Non-pigmented ciliary epithelial cell (primary cell): Measurements from ENCODE around the gene FECH.

ENCODE experiments used
- DNase-seq: peaks from one replicate; pipeline ENCODE4 v3.0.0-alpha.2; 2010; ENCODE audit warnings: low read depth

Gene FECH

DNA sequence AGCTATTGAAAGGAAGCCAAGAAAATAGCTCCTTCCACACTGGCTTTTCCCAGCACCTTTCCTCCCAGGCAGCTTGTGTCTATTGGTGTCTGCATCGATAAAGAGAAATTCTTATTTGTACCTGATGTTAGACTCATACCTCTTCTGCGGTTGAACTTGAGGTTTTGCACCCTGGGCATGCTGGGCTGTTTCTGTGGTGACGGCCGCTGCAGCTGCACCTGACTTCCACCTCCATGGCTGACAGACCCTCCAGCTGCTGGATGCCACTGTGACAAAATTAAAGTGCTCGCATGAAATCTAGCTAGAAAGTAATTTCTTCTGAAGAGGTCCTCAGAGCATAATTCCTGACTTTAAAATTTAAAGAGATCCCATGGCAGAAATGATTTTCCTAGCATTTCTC is 6.6 kb downstream of the FECH start:
- no peak for DNase-seq

DNA sequence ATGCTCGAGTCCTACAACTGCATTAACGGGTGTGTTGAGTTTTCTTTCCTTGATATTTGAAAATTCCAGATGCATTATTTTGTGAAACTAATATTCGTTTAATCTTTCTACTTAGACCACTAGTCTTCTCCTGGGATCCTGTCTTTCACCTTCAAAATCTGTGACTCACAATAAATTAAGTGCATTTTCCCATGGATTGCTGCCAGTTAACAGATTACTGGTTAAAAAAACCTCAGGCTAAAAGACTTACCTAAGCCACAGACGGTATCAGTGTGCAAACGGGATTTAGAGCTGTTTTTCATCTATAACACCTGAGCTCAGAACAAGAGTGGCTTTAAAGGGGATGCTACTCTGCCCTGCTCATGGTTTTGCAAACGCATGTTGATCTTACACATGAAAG is 10.2 kb downstream of the FECH start:
- no peak for DNase-seq

DNA sequence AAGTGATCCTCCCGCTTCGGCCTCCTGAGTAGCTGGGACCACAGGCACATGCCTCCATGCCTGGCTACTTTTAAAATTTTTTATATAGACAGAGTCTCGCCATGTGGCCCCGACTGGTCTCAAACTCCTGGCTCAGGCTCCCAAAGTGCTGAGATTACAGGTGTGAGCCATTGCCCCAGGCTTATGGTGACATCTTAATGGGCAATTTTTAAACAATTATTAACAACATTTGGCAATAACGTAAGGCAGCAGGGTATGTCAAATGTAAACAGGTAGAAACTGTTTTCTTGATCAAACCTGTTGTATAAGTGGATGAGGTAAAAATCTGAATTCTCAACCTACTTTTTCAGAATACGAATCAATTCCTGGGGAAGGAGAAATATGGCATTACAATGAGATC is 11.0 kb downstream of the FECH start:
- no peak for DNase-seq

DNA sequence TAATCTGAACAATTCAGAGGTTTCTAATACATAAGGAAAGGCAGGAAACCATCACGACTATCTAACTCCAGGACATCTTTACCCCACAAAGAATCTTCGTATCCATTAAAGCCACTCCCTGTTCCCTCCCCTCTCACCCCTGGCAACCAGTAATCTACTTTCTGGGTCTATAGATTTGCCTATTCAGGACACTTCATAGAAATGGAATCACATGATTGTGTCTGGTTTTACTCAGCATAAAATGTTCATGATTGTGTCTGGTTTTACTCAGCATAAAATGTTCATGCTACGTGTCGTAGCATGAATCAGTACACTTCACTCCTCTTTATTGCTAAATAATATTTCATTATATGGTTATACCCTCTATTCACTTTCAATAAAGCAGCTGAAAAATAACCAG is 11.6 kb downstream of the FECH start:
- no peak for DNase-seq

DNA sequence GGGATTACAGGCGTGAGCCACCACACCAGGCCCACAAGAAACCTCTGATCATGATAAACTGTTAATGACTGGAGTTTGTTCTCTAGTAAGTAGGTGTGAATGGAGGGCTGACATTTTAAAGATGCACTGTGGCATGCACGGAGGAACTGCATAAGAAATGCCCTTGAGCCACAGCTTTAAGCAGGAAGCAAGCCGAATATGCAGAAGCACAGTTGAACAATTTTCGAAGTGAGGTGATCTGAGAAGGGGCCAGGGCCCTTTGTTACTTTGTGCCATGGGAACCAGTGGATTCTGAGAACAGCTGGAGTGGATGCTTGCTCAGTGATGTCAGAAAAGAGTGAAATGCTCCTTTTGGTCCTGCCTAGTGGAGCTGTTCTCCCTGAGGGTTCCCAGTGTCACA is 16.3 kb downstream of the FECH start:
- DNase-seq = no peak

DNA sequence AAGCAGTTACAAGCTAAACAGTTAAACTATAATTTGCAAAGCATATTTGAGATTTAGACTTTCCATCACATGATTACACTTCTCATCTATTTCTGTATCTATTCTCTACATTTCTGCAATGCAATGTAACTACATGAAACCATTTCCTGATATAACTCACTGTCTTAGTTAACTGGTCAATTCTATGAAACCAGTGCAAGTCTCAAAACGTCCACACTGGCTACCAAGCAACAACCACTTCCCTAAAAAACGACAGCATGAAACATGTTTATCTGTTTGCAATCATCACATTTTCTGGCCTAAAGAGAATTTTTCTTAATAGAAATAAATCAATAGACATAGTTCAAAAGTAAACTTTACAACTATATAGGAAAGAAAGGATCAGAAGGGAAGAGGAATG is 17.4 kb downstream of the FECH start:
- no peak for DNase-seq

DNA sequence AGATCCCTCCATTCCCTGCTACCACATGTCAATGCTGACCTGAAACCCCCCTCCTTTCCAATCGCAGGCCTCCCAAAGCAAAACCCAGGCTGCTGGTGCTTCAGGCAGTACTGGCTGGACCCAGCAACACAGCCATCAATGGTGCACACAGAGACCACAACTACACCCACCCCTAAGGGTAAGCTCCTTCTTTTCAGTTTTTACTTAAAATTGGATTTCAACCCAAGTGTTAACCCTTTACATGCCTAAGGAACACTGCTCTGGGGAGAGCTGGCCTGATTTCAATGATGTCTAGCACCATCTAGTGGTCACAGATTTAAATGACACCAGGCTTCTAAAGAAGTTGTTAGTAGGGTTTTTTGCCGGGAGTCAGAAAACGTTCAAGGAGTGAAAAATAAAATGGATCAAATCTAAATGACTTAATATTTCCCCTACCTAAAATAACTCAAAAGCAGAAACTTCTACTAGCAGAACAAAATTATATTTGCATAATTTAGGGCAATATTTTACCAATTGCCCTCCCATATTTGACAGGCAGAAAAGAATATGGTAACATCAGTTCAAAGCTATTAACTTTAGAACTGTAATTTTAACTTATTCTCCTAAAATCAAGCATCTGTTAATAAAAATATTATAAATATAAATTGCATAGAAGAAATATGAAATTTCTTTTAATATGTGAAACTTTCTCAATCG is 24.6 kb downstream of the FECH start:
- DNase-seq = no peak

DNA sequence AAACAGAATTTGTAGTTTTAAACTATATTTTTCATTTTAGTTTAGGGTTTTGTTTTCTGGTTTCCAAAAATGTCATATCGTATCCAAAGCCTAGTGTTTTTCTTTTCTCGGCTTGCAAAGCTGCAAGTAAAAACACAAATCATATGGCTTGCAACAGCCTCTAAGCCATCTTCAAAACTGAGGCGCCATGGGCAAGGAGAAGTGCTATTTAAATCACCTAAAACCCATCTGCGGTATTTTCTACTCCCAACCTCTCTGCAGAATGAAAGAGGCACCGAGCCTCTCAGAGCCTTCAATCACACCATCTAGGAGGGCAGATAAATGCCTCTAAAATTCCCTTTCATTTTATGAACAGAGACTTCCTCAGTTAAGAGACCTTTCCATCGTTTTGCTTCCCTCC is 25.2 kb downstream of the FECH start:
- DNase-seq = no peak

DNA sequence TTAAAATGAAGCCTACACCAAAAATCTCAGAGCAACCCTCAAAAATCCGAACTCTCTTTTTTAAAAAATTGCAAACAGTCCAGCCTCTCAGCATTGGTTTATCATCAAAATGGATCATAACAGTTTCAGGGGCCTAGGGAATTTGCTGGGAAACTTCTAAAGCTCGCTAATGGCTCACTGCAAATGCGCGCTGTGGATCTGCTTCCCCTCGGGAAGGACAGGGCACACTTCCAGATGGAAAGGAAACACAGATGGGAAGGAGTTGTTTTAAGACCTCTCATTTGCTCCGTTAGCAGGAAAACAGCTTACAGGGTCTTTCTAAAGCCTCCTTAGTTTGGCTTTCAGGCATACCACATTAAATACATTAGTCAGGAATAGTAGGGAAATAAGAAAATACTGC is 27.2 kb downstream of the FECH start:
- no peak for DNase-seq

DNA sequence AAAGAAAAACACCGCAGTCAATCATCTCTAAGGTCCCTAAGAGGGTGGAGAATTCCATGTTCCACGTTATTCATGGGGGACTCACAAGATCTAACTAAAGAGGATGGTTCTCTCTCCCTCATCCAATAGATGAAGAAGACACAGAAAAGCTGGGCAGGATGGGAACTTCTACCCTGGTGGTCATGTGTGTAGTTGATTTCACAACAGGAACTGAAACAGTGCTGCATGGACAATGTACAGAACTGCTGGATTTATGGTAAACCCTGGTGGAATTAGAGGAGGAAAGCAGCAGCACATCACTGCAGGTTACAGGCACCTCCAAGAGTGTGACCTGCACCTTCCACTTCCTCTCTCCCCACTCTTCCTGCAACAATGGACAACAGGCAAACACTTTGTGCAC is 31.4 kb downstream of the FECH start:
- DNase-seq = no peak

DNA sequence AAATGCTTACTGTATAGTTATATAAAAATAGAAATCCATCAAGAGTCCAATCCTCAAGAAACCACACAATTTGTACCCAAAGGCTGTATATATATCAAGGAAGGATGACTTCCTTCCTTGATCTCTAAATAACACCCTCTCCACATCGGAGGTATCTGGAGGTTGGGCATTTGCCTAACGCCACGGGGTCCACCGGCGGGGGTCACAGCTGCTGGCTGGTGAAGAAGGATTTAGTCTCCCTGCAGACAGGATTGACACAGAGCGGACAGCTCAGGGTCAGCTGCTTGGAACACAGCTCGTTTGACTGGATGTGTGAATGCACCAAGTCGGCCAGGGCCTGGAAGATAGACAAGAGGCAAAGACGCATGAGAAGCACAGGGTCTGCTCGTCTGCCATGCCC is 36.0 kb downstream of the FECH start:
- DNase-seq = no peak

DNA sequence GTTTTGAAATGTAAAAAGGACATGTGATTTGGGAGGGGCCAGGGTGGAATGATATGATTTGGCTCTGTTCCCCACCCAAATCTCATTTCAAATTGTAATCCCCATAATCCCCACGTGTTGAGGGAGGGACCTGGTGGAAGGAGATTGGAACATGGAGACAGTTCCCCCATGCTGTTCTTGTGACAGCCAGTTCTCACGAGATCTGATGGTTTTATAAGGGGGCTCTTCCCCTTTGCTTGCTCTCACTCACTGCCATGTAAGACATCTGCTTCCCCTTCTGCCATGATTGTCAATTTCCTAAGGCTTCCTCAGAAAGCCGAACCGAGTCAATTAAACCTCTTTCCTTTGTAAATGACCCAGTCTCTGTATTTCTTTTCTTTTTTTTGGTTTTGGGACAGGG is 39.2 kb downstream of the FECH start:
- no peak for DNase-seq

DNA sequence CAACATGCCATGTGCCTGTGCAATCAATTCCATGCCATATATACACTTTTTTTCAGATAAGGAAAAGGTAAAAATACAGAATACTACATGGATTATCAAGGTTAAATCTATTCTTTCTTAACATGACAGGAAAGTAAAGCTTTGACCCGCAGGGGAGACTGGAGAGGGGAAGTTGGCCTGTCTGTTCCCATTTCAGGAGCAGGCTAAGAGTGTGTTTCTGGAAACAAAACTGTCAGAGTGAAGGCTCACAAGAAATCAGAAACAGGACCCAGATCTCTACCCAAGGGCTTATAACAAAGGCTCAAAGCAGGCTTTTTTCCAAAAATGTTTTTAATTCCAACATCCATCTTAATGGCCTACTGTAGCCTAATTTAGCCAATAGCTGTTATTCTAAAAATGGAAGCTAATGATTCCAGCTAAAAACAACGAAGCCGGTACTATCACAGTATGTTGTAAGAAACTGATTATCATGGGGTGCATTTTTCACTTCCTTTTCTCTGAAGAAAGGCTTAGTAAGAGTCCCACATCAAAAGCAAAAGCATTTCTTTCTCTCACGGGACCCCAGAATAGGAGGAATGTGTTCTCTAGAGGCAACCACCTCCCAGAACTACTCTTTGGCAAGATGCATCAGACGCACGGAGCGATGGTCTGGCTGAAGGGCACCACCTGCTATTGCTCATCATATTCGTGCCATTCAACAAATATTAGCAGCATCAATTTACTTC is 41.4 kb downstream of the FECH start:
- no peak for DNase-seq

DNA sequence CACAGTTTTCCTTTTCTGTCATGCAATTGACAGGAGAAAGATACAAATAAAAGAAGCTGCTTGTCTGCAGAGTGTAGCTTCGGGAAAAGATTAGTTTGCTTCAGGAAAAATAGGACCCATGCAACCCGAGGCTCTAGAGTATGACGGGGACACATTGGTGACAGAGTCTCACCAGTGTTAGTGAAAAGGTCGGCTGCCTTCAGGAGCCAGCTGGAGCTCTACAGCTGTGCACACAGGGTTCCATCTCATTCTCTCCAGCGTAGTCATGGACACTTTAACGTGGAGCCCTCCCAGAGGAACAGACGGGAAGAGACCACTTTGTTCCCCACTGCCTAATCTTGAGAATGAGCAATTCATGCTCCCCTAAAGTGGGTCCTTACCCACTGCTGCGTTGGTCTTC is 42.9 kb downstream of the FECH start:
- DNase-seq = no peak

DNA sequence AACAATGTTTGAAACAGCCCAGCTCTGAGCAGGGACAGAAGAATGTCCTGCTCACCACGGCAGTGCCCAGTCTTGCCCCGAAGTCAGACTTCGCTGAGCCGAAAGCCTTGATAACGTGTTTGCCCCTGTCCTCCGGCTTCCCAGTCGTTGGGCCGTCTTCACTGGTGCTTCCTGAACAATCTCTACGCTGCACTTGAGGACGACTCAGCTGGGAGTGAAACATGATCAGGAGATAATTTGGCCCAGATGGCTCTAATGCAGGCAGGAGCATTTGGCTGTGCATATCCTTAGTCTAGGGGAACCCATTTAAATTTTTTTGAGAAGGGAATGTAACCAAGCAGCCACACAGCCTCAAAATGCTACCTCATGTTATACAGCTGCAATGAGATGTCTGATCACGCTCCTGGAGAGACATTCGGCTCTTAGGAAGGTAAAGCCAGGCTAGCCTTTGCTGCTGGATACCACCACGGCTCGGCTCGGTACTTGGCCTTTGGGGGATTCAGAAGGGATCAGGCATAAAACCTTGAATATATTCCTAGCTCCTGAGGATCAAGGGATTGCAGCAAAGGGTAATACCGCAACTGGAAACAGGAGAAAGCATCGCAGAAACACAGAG is 43.6 kb downstream of the FECH start:
- DNase-seq = no peak

DNA sequence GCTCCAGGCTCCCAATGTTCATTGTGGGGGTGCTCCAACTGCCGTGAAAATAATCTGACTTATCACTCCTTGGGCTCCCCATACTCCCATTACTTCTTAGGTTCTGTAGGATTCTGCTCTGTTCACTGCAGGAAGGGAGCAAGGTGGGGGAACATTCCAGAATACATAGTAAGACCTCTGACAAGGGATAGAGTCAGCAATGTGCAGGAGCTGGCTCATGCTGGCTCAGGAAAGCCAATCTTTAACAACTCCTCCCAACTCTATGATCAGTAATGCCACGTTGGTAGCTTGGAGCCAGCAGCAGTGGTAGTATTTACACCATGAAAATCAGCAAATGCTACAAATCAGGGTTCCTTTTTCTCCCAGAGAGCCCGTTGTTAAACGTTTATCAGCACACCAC is 44.4 kb downstream of the FECH start:
- DNase-seq = peak; percentile 24

DNA sequence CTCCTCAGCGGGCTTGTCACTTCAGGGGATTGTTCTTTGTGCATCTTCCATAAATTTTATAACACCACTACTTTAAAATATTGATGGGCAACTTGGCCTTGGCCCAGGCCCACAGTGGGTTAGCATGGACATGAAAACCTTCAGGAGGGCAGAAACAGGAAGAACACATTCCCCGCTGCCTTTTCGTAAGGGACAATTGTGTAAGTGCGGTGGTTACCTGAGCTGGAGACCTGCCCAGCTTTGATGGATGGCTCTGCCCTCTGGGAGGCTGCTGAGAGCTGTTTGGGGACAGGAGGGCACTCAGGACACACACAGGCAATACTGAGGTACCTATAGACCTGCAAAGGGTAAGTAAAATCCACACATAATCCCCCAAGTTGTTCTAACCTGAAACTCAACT is 46.8 kb downstream of the FECH start:
- DNase-seq = no peak

DNA sequence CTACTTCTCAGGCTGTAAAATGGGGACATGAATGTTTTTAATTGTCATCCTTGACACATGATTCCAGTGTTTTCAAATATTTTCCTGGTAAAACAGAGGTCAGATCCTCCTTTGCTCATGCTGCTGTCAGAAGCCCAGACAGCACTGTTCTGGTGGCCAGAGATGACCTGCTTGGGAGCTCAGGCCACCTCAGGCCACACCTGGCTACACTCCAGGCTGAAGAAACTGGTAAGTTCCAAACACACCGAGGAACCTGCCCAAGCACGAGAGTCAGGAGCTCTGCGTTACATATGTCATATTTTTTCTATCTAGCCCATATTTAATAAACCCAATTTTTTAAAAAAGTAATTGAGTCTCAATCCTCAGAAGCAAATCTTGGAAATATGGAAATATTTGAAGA is 47.9 kb downstream of the FECH start:
- DNase-seq = no peak

DNA sequence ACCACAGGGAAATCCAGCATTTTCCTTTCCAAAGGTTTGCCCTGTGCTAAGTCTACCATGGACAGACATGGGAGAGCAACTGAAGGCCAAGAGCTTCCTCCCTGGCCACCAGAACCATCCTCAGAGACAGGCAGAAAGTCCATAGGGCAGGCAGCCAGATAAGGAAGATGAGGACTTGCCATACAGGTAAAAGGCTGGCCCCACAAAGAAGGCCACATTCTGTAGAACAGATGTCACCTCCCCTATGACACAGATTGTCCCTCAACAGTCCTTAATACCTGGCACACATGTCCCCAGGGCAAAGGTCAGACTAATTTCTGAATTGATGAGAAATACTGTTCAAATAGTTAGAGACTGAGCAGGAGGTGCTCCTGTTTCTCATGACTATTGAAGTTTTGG is 52.0 kb downstream of the FECH start:
- DNase-seq = no peak

DNA sequence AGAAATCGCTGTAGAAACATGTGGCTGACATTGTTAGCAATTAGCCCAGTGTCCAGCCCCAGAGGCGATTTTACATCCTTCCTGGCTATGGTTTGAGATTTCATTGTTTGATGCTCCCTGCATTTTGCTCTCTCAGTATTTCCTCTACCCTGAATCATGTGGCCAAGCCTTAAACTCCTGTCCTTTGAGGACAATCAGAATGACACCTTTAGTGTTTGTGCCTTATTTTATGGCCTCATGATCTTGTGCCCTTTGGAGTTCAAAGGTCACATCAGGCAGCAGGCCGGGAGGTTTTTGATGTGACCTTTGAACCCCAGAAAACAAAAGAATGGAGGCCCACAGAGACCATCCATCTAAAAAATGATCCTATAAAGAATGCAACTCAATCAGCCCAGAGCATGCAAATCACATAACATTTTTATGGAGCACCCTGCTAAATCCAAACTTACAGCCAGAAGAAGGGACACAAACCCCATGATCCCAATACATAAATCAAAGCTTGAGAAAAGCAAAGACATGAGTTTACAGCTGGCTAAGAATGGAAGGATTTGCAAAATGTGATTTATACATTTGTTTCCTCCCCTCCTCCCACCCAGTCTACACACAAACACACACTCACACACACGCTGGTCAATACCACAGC is 52.5 kb downstream of the FECH start:
- no peak for DNase-seq

DNA sequence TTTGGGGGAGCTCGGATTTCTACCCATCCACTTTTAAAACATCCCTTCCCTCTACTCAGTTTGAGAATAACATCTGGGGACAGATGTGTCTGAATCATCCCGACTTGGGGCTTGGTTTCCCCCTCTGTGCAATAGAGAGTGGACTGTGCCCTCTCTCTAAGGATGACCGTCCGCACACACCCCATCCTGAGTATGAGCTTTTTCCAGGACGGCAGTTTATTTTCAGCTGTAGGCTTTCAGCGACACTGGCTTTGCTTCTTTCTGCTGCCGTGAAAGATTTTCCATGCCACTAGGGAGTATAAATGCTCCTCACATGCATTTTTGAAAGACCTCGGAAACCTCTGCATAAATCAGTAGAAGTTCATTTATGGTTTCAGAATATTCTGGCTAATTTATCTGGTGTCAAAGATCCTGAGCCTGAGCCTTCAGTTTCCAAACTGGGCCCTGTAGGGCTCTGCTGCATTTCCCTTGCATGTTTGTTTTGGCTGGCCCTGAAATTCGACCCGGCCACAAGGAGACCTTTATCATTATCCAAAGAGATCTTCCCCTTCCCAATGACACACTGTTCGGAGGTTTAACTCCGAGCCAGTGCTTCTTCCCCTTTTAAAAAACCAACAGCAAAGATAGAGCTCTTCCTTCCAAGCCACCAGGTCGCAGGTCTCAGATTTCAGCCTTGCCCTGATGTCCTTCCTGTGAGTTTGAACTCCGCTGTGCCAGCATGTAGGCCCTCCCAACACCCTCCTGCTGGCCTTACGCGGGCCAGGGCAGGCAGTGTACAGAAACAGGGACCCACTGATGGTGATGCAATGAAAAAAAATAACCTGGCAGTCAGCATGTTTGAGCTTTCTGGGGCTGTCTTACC is 53.3 kb downstream of the FECH start:
- DNase-seq = no peak

DNA sequence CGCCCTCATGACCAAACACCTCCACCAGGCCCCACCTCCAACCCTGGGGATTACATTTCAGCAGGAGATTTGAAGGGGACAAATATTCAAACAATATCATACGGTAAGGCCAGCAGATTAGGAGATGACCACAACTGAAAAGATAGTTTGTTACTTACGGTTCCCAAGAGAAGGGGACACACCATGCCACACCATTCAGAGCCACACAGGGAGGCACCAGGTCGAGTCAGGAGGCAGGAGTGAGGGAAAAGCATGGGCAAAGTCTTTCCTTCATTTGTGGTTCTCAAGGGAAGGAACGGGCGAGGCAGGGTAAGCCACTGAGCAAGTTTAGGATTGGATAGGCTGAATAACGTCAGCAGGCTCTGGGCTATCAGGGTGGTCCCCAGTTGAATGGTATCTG is 57.4 kb downstream of the FECH start:
- no peak for DNase-seq
